GM18498 (cell line): ENCODE results near the gene PIGU.
"Not testable (repeated sequence)": the region's sequence is repeated elsewhere in the genome, so short reads cannot be mapped to it uniquely, and the experiment has no call there.

Source experiments
- ATAC-seq: cut with Tn5 transposase; IDR thresholded peaks from one replicate; pipeline ENCODE4 v1.9.1; 2021; ENCODE audit warnings: mild to moderate bottlenecking, moderate library complexity; ENCODE audit not compliant: unreplicated experiment

The PIGU gene

DNA sequence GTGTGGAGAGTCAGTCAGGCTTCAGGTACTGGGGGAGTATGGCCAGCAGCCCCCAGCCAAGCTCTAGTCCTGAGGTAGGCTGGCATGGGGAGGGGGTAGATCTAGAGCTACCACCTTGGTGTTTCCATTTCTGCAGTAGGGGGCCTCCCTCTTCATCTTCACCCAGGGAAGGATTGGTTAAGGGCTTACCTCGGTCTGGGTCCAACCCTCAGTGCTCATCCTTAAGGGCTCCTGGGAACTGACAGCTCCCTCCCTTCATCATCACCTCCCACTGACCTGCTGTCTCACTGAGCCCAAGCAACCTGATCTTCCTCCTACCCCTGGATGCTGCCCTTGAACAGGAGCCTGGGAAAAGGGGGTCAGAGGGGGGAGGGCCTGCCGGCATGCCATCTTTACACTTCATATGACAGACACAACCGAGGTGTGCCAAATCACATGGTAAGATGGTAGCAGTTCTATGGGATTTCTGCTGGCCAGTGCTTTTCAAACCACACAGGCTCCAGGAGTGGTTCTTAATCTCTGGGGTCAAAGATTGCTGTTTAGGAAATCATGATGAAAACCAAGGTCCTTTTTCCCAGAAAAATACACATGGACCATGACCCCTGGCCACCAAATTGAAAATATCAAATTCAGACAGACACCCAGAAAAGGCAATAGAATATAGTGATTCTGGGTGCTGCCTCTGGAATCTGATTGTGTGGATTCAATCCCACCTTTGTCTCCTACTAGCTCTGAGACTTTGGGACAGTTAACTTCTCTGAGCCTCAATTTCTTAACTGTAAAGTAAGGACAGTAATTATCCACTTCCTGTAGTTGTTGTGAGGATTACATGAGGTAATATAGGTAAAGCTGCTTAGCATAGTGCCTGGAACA lies 30.3 kb upstream of the PIGU start:
- ATAC-seq, result no peak

DNA sequence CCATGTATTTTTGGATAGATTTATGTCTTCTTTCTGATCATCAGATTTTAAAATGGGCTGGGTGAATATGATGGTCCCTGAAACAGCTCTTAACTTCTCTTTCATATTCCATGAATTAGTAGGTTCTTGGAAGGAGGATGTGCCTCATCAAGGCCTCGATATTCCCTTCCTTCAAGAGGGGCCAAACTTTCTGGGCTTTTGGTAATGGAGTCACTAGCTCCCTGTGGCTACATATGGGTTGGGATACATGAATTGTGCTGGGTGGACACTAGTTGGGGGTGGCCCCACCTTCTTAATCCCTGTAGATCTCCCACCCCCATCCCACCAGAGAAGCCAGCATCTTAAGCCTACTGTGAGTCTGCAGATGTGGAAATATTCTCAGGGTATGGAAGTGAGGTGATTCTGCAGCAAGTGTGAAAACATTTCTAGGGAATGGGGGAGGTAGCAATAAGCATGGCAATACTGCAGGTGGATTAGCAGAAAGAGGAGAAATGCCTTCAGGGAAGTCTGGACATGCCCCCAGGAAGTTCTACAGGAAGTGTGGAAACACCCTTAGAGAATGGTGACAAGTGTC lies 29.5 kb upstream of the PIGU start:
- ATAC-seq, result no peak

DNA sequence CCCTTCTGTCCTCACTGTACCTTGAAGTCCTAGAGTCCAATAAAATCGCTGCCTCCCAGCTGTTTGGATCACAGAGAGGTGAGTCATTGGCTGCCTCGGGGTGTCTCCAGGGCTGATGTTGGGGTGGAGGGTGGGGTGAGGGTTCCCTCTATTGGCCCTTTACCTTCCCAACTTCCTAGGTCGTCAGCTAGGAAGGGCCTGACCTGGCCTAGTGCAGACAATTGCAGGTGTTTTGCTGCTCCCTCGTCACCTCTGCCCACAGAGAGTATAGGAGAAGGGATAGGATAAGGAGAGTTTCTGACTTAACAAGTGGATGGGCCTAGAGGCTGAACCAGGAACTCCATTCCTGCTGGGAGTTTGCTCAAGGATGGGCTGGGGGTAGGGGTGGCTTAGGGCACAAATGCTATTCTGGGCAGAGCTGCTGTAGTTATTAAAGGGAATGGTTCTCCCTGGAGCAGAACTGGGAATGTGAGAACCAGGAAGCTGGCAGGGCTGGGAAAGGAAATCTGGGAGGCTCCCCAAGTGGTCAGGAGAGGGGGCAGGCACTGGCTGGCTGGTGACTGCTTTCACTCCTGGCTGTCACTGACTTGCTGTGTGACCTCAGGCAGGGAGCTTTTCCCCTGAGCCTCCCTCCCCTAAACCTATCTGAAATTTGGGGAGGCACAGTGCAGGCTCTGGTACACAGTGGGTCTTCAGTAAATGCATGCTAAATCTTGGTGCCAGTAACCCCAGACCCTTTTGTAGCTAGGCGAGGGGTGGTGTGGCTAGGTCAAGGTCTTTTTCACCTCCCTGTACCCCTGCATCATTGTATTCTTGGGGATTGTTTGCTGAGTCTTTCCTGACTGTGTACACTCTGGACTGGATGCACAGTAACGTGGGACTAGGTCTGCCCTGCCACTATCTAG lies 28.8 kb upstream of the PIGU start:
- ATAC-seq, result no peak

DNA sequence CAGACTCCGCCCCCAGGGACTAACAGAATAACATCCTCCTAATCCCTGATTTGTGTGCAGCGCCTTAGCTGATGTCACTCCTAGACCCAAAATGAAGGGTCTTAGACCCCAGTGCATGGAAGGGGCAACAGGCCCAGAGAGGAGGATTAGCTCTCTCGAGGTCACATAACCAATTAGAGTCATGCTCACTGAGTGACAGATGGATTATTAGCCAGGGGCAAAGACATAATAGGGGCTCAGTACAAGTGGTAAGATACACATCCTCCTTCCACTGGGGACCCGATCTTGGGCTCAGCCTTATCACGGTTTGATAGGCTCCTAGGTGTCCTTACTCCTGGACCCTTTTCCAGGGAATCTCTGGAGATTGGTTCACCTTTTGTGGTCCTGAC lies 28.1 kb upstream of the PIGU start:
- no peak for ATAC-seq

DNA sequence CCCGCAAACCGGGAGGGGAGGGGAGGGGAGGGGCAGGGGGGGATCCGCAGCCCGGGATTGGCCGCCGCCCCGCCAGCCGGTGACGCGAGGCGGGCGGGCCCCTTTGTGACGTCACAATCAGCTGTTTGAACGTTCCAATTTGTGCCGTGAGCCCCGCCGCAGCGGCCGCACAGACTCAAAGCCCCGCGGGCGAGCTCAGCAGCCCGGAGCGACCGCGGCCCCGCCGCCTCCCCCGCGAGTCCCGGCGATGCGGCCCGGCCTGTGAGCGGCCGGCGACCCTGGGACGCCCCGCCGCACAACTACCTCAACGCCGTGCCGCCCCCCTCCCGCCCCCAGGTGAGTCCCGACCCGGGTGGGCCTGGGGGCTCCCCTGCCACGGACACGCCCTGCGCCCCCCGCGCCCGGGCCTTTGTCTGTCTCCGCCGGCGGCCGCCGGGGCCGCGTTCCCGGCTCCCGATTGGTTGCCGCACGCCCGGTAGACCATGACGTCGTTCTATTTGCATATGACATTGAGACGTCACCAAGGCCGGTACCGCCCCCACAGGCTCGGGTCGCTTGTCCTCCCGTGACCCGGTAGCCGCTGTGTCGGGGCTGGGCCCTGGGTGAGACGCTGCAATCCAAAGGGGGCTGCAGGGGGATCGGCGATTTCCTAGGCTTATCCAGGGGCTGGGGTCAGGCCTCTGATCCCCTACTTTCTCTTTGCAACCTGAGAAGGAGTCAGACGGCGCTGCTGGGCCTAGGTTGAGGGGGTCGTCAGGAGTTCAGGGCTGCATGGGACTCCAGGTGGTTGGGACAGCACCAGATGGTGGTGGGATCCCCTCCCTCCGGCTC lies 27.5 kb upstream of the PIGU start, which contains the start of gene TP53INP2:
TP53INP2 (plus strand) TSS at position 168 of the 831 bp plus-strand sequence. CDS start 4,396 bp downstream, outside the sequence.
- ATAC-seq, result peak; percentile 64

DNA sequence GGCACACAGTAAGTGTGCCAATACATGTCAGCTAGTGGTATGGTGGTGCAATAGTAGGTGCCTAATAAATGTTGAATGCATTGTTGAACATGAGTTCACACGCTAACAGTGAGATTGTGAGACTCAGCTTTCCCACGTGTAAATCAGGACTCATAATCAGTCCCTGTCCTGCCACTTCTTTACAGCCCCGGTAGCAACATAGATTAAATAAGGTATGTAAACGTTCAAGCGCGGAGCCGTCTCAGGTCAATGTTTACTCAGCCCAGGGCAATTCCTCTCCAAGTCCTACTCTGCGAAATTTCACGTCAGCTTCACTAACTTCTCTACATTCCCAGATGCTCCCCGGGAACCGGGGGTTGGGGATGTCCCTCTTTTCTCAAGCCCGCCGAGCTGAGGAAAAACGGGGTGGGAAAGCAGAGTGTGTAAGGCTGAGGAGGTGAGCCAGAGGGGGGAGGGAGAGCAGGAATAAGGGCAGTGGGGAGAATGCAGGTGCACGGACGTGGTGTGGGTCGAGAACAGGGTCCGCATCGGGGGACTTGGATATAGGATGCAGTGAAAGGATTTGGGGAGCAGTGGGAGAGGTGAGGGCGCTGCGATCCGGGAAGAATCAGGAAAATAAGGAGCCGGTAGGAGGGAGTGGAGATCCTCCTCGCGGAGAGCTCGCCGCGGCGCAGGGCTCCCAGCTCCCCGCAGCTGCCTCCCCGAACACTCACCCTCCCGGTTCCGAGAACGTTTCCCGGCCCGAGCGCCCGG lies 26.7 kb upstream of the PIGU start:
- no peak for ATAC-seq

DNA sequence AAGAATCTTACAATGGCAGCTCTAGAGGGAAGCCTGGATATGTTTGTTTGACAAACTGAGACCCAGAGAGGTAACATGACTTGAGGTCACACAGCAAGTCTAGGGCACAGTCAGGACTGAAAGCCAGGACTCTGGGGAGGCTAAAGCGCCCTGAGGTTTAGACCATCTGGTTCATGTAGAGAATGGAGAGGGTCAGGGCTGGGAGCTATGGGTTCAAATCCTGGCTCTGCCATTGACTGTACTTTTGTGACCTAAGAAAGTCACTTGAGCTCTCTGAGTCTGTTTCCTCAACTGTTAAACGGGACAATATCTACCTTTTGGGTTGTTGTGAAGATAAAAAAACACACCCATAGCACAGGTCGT lies 26.1 kb upstream of the PIGU start:
- ATAC-seq, result no peak

DNA sequence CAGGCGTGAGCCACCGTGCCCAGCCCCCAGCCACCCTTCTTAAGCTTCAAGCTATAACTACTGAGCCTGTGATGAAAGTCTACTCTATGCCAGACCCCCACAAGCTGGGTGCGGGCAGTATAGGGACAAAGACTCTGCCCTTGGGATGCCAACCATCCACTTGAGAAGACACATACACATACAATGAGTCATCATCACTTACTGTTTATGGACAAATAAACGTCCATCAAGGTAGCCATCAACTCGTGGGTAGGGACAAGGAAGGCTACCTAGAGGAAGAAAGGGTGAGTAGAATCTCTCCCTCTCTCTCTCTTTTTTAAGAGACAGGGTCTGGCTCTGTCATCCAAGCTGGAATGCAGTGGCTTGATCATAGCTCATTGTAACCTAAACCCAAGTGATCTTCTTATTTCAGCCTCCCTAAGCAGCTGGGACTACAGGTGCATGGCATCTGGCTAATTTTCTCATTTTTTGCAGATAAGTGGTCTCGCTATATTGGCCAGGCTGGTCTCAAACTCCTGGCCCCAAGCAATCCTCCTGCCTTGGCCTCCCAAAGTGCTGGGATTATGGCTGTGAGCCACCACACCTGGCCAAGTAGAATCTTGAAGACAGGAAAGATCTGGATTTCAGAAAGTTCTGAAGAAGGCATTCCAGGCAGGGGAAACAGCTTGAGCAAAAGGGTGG lies 24.7 kb upstream of the PIGU start:
- ATAC-seq, result no peak

DNA sequence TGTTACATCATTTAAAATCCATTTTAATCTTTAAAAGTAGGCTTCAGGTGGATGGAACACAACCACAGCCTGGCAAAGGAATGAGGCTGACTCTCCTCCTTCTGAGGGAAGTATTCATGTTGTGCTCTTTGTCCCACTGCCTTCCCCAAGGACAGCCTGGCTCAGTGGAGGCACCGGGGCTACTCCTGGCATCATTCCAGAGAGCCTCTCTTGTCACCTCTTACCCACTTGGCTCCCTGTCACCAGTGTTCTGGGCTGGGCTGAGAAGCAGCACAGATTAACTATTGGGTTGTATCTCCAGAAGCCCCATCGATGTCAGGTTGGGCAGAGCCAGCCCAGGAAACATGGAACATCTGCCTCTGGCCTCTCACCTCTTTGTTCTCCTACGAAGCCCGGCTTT lies 16.5 kb upstream of the PIGU start:
- no peak for ATAC-seq

DNA sequence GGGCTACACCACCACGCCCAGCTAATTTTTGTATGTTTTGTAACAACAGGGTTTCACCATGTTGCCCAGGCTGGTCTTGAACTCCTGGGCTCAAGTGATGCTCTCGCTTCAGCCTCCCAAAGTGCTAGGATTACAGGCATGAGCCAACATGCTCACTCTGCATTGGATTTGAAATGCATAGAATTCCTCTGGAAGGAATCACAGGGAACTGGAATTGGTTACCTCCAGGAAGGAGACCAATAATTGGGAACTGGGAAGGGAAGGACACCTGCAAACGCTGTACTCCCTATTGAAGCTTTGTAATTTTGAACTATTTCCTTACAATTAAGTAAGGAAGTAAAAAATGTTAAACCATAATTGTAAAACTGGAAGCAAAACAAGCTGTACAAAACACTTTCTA lies 14.9 kb upstream of the PIGU start:
- no peak for ATAC-seq

DNA sequence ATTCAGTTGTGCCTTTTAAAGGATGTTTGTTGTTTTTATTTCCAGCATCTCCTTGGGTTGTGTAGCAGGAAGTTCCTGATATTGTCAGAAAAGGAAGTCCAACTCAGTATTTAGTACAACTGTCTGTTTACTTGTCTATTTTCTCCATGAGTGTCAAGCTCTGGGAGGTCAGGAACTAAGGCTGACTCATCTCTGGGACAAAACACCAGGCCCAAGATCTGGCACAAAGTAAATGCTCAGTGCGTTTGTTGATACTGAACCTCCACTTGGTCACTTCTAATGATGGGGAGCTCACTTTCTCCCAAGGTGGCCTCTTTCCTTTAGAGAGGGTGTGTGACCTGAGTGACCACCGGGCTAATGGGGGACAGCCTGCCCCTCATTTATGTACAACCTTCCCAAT lies 12.6 kb upstream of the PIGU start:
- no peak for ATAC-seq

DNA sequence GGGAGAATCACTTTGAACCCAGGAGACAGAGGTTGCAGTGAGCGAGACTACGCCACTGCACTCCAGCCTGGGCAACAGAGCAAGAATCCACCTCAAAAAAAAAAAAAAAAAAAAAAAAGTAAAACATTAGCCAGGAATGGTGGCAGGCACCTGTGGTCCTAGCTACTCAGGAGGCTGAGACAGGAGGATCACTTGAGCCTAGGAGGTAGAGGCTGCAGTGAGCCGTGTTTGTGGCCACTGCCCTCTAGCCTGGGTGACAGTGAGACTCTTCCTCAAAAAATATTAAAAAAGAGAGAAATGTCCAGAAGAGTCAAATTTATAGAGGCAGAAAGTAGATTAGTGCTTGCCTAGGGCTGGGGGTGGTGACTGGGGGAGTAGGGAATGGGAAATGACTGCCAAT lies 6.8 kb upstream of the PIGU start:
- ATAC-seq, result no peak

DNA sequence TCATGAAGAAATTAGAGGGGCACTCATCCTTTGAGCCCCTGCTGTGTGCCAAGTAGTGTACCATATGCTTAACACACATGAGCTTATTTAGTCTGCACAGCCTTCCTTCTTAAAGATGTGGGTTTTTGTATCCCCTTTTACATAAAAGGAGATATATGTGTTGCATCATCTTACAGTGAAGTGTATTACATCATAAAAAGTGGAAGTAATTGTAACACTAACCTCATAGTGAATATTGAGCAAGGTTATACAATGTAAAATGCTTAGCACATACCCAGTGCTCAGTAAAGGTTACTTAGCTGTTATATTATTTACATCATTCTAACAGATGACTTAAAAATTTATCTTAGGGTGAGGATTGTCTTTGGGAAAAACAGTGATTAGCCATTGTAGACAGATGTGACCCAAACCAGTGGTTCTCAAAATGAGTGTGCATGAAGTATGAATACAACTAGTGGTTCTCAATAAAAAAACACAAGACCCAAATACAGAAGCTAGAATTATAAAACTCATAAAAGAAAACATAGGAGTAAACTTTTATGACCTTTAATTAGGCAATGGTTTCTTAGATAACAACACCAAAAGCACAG lies 3.8 kb upstream of the PIGU start:
- ATAC-seq, result no peak

DNA sequence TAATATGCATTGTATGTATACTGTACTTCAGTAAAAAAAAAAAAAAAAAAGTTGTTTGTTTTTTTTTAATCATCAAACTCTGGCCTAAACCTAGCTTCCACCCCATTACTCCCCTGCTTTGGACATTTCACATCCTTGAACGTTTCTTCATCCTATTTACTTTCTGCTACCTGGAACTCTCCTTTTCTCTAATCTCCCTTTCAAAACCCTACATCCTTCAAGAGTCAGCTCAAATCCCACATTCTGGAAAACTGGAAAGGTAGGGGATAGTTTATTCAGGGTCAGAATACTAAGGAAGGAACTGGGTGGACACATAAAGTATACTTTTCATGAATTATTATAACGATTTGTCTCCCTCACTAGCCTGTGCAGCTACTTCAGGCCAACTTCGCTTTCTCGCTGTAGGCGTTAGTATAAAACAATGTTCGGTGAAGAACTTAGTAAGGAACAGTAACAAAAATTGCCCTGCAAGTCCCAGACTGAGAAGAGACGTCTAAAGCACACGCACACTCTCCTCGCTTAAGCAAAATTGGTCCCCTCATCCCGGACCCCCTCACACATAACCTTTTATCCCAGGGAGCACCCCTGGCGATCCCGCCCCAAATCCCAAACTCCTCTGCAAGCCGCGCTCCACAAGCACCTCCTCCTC lies 775 bp downstream of the PIGU start:
- ATAC-seq, result no peak

DNA sequence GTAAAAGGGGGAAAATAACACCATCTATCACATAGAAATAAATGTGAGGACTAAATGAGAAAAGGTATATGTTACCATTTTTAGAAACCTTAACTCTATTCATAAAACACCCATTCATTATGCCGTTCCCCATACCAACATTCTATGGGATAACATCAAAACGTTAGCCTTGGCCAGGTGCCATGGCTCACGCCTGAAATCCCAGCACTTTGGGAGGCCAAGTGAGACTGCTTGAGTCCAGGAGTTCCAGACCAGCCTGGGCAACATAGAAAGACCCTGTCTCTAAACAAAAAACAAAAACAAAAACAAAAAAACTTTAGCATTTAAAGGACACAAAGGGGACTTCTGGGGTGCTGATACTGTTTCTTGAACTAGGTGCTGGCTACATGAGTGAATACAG lies 1.3 kb downstream of the PIGU start:
- no peak for ATAC-seq

DNA sequence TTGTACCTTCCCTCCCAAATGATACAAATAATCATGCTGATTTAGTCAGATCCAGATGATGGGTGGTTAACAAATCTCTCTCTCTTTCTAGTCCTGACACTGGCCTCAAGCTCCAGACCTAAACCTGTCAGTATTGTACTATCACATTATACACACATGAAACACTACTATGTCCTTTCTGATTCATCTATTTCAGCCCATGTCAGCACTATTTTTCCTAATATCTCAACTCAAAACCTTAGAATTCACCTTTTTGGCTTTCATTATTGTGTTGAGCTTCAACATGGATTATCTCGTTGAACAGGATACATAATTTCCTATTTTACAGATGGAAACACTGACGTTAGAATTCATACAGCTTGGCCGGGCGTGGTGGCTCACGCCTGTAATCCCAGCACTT lies 3.5 kb downstream of the PIGU start:
- no peak for ATAC-seq

DNA sequence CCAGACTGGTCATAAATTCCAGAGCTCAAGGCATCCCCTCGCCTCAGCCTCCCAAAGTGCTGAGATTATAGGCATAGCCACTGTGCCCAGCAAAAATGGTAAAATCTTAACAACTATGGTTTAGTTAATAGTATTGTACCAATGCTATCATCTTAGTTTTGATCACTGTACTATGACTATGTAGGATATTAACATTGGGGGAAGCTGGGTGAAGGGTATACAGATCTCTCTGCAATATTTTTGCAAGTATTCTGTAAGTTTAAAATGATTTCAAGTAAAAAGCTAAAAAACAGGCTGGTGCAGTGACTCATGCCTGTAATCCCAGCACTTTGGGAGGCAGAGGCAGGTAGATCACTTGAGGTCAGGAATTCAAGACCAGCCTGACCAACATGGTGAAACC lies 7.8 kb downstream of the PIGU start:
- no peak for ATAC-seq

DNA sequence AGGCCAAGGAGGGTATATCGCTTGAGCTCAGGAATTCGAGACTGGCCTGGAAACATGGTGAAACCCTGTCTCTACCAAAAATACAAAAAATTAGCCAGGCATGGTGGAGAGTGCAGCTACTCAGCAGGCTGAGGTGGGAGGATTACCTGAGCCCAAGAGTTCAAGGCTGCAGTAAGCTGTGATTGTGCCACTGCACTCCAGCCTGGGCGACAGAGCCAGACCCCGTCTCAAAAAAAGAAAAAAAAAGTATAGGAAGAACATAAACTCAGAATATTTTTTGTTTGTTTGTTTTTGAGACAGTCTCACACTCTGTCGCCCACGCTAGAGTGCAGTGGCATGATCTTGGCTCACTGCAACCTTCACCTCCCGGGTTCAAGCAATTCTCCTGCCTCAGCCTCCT lies 12.1 kb downstream of the PIGU start:
- ATAC-seq, result not testable (repeated sequence)
